SK-N-MC (cell line): ENCODE measurements around the gene KIF26A.

Source experiments
- FOXP2 ChIP-seq: optimal IDR thresholded peaks from 2 replicates; pipeline ENCODE3; 2011; ENCODE audit warnings: mild to moderate bottlenecking, moderate library complexity; ENCODE audit not compliant: insufficient read depth; ENCODE audit errors: extremely low read length, control extremely low read depth
- POLR2AphosphoS5 ChIP-seq: IDR thresholded peaks from 2 replicates; pipeline ENCODE4 v1.6.1; 2012; ENCODE audit warnings: mild to moderate bottlenecking, low read depth, low read length, borderline replicate concordance

DNA sequence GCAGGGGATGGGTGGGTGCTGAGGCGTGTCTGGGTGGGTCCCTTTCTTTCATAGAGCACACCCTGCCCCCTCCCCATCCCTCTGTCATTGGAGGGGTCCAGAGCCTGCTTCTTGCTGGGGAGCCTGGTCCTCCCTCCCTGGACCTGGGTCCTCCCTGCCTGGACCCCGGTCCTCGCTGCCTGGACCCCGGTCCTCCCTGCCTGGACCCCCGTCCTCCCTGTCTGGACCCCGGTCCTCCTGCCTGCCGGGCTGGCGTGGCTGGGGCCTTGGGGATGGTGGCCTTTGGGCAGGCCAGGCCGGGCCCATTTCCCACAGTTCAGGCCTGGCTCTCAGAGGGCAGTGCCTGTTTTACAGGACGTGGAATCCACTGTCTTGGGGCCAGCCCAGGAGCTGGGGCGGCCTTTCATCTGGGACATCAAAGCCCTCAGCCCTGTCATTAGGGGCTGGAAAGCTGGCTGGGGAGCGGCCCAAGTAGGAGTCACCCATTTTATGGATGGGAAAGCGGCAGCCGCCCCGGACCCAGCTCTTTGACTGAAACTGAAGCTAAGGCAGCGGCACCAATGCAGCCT, 44.6 kb downstream of the KIF26A start:
- TF ChIP-seq POLR2AphosphoS5 = no peak
- TF ChIP-seq FOXP2 = no peak
